Body of pancreas (tissue), 4 donors: ENCODE results near the gene PPIP5K1. TPM values are rescaled to one million over a fixed set of nuclear protein-coding genes. Genes with fewer than 3 reads are reported as not detected.

Source experiments
- ATAC-seq: fragments of 150-250 bp; one replicate; pipeline ENCODE4 v1.9.1; 2016
- DNase-seq, 4 donors: peaks; one replicate each; pipeline ENCODE4 v3.0.0-alpha.2; 2019
- H3K27ac ChIP-seq, 4 donors: fragments of 200-600 bp; sonication (generic); 1 replicate in 3 of 4; 2 replicates in 1 of 4; pipeline versions ENCODE4 v1.5.1 to v1.6.1; 2016 to 2019; ENCODE audit warnings: mild to moderate bottlenecking in 1 of 4, mixed read lengths in 1 of 4, moderate library complexity in 1 of 4
- H3K27me3 ChIP-seq, 2 donors: fragments of 200-600 bp; sonication (generic); one replicate each; pipeline ENCODE4 v1.6.0; 2016; ENCODE audit warnings: mild to moderate bottlenecking in 1 of 2
- H3K36me3 ChIP-seq, 2 donors: fragments of 200-600 bp; sonication (generic); replicated peaks in 1 of 2; 2 replicates each; pipeline ENCODE4 v1.5.1; 2016; ENCODE audit warnings: low read depth in 2 of 2; ENCODE audit not compliant: insufficient read depth in 1 of 2
- H3K4me1 ChIP-seq: fragments of 200-600 bp; sonication (generic); one replicate; pipeline ENCODE4 v1.6.0; 2016
- H3K4me3 ChIP-seq, 2 donors: fragments of 200-600 bp; sonication (generic); 1 replicate in 1 of 2; 2 replicates in 1 of 2; pipeline ENCODE4 v1.5.1; 2016 to 2019
- H3K9me3 ChIP-seq, 3 donors: fragments of 200-600 bp; sonication (generic); 1 replicate in 2 of 3; 2 replicates in 1 of 3; pipeline ENCODE4 v1.5.1; 2016
- POLR2A ChIP-seq, 3 donors: fragments of 450-650 bp; IDR thresholded peaks; one replicate each; pipeline ENCODE4 v1.6.1; 2016; ENCODE audit warnings: antibody characterized with exemption in 3 of 3, mild to moderate bottlenecking in 2 of 3
- WGBS, 2 donors: methylation state at CpG; one replicate each; pipeline ENCODE4 v1.1.5; 2017; 5-methylcytosine and 5-hydroxymethylcytosine counted together
- intact Hi-C: fragments of 100-400 bp; cut with DNase I; formaldehyde crosslinking; loops from one replicate; pipeline ENCODE4 v1.15.1; 2023
- small RNA-seq: library from RNA; depleted of rRNA; stranded (forward); fragments of <200 nt; gene quantifications from one replicate; pipeline ENCODE3, GENCODE V24; 2016
- total RNA-seq, 2 donors: library from RNA; depleted of rRNA; stranded (reverse); fragments of >200 nt; gene quantifications; one replicate each; pipeline ENCODE4 v1.1.0, GENCODE V29; 2016
- TF ChIP-seq, protein P1 (sequence below), 7 experiments: fragments of 450-650 bp in 4 of 7; fragments of 200-600 bp in 3 of 7; sonication (generic) in 3 of 7; IDR thresholded peaks; one replicate each; pipeline ENCODE4 v1.5.1; 2016 to 2019; ENCODE audit warnings: antibody characterized with exemption in 7 of 7

The PPIP5K1 gene
- total RNA-seq, 2 donors from 2014 or later = 22.1 to 27.0 TPM

DNA sequence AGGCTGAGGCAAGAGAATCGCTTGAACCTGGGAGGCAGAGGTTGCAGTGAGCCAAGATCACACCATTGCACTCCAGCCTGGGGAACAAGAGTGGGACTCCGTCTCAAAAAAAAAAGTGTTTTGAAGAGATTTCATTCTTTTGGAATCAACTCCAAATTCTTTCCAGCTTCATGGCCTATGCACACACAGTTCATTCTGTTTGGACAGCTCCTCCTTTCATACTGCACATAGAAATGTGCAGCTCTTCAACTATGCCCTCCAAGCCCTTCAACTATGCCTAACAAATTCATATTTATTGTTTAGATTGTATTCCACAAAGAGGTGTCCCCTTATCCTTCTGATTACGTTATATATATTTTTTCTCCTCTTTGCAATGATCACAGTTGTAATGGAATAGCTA lies 101.2 kb downstream of the PPIP5K1 start:
- DNase-seq (no peak), ATAC-seq (no peak)
- no peaks in the 10 kb centered on the region for H3K36me3 ChIP-seq
- no peak overlapping the region for H3K4me3 ChIP-seq
- TF ChIP-seq POLR2A (IDR thresholded peaks at IDR 0.05) = no peak
- TF ChIP-seq, protein P1, sequence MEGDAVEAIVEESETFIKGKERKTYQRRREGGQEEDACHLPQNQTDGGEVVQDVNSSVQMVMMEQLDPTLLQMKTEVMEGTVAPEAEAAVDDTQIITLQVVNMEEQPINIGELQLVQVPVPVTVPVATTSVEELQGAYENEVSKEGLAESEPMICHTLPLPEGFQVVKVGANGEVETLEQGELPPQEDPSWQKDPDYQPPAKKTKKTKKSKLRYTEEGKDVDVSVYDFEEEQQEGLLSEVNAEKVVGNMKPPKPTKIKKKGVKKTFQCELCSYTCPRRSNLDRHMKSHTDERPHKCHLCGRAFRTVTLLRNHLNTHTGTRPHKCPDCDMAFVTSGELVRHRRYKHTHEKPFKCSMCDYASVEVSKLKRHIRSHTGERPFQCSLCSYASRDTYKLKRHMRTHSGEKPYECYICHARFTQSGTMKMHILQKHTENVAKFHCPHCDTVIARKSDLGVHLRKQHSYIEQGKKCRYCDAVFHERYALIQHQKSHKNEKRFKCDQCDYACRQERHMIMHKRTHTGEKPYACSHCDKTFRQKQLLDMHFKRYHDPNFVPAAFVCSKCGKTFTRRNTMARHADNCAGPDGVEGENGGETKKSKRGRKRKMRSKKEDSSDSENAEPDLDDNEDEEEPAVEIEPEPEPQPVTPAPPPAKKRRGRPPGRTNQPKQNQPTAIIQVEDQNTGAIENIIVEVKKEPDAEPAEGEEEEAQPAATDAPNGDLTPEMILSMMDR (IDR thresholded peaks at IDR 0.05) = no peak
- peaks cover 13% of the 10 kb centered on the region for H3K4me1 ChIP-seq
- H3K9me3 ChIP-seq = no peaks in the 10 kb centered on the region
- 90% methylated on average over 3 of the region's 3 CpGs for WGBS, 2 donors
- H3K27me3 ChIP-seq = no peaks in the 10 kb centered on the region
- no peak overlapping the region for H3K27ac ChIP-seq
- intact Hi-C loops = no loop called here

DNA sequence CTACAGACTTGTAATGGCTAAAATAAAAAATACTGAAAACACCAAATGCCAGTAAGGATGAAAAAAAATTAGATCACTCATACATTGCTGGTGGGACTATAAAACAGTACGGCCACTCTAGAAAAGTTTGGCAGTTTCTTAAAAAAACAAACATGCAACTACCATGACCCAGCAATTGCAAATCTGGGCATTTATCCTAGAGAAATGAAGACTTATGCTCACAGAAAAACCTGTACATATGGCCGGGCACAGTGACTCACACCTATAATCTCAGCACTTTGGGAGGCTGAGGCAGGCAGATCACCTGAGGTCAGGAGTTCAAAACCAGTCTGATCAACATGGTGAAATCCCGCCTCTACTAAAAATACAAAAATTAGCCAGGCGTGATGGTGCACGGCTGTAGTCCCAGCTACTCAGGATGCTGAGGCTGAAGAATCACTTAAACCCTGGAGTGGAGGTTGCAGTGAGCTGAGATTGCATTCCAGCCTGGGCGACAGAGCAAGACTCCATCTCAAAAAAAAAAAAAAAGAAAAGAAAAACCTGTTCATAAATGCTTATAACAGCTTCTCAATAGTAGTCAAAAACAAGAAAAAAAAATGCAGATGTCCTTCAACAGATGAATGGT lies 102.6 kb downstream of the PPIP5K1 start:
- 85 to 89% methylated on average over 6 of the region's 6 CpGs for WGBS, 2 donors
- Histone ChIP-seq H3K4me3 (no peak overlapping the region), H3K27ac (no peak overlapping the region), H3K9me3 (no peaks in the 10 kb centered on the region), H3K27me3 (no peaks in the 10 kb centered on the region), H3K4me1 (peaks cover 7% of the 10 kb centered on the region), H3K36me3 (no peaks in the 10 kb centered on the region)
- TF ChIP-seq POLR2A (IDR thresholded peaks at IDR 0.05) = no peak
- TF ChIP-seq, protein P1 (IDR thresholded peaks at IDR 0.05) = no peak
- DNase-seq (no peak), ATAC-seq (no peak)
- intact Hi-C loops = no loop called here

DNA sequence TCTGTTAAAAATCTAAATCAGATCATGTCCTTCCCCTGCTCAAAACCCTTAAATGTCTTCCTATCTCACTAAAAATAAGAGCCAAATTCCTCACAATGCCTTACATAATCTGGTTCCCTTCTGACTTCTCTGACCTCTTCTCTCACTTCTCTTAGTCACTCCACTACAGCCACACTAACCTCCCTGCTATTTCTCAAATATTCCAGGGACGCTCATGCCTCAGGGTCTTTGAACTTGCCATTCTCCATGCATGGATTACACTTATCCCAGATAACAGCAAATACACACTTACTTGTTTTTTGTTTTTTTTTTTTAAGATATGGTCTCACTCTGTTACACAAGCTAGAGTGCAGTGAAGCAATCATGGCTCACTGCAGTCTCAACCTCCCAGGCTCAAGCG lies 105.6 kb downstream of the PPIP5K1 start:
- 88 to 98% methylated on average over 2 of the region's 2 CpGs for WGBS, 2 donors
- TF ChIP-seq, protein P1 (IDR thresholded peaks at IDR 0.05) = no peak
- no peak for TF ChIP-seq POLR2A (IDR thresholded peaks at IDR 0.05)
- H3K27me3 ChIP-seq = no peaks in the 10 kb centered on the region
- ATAC-seq (no peak), DNase-seq (no peak)
- no peaks in the 10 kb centered on the region for H3K36me3 ChIP-seq
- no peak overlapping the region for H3K27ac ChIP-seq
- no peaks in the 10 kb centered on the region for H3K4me1 ChIP-seq
- intact Hi-C loops = no loop called here
- no peaks in the 10 kb centered on the region for H3K9me3 ChIP-seq
- no peak overlapping the region for H3K4me3 ChIP-seq

Small RNAs within 50 kb of the gene (small RNA-seq; reads per million reads assigned to genes)
- gene RNU6-554P (not detected), gene RNU6-610P (not detected)

Other genes starting within 250 kb of the PPIP5K1 start
- 10 to 100 TPM; 11.2 to 13.2 TPM for gene ZSCAN29, start 219.2 kb downstream of the PPIP5K1 start, total RNA-seq
- gene TUBGCP4, start 219.1 kb downstream of the PPIP5K1 start, total RNA-seq = 10 to 100 TPM; 12.2 to 22.1 TPM
- gene TP53BP1, start 97.1 kb downstream of the PPIP5K1 start, total RNA-seq = 10 to 100 TPM; 12.5 to 17.5 TPM
- 1 to 10 TPM; 3.1 to 4.0 TPM for gene MAP1A, start 72.6 kb downstream of the PPIP5K1 start, total RNA-seq
- 10 to 100 TPM in 1 of 2 donors, 1 to 10 TPM in 1; 5.9 to 13.5 TPM for gene CKMT1B, start 3.8 kb upstream of the PPIP5K1 start, total RNA-seq
- under 1 TPM in 1 of 2 donors, not detected in 1; 0.66 TPM for gene STRC, start 28.6 kb upstream of the PPIP5K1 start, total RNA-seq
- 10 to 100 TPM in 1 of 2 donors, 1 to 10 TPM in 1; 8.3 to 16.2 TPM for gene CATSPER2, start 58.6 kb upstream of the PPIP5K1 start, total RNA-seq
- gene CKMT1A, start 103.7 kb upstream of the PPIP5K1 start, total RNA-seq = 1 to 10 TPM in 1 of 2 donors, not detected in 1; 2.6 TPM
- gene PDIA3, start 156.2 kb upstream of the PPIP5K1 start, total RNA-seq = 10 to 100 TPM; 80.7 to 89.3 TPM
- 10 to 100 TPM in 1 of 2 donors, 1 to 10 TPM in 1; 4.9 to 29.1 TPM for gene ELL3, start 186.8 kb upstream of the PPIP5K1 start, total RNA-seq
- 100 to 1,000 TPM; 190 to 818 TPM for gene SERF2, start 202.1 kb upstream of the PPIP5K1 start, total RNA-seq
- not detected for gene SERINC4, start 210.0 kb upstream of the PPIP5K1 start, total RNA-seq
- gene HYPK, start 210.4 kb upstream of the PPIP5K1 start, total RNA-seq = 10 to 100 TPM; 13.2 to 52.9 TPM
- gene MFAP1, start 234.5 kb upstream of the PPIP5K1 start, total RNA-seq = 1 to 10 TPM; 1.6 to 9.9 TPM
- 1 to 10 TPM; 6.2 to 6.9 TPM for gene WDR76, start 236.8 kb upstream of the PPIP5K1 start, total RNA-seq